GF-D8 (cell line): ENCODE data around the gene AKT3.

Experiments
- DNase-seq: peaks from one replicate; lab custom pipeline; 2025; lab: John Stamatoyannopoulos, UW

Gene AKT3

GRCh38 chr1:243487649-243488227 lies 362.3 kb downstream of the AKT3 start:
- DNase-seq = no peak

GRCh38 chr1:243487036-243487648 lies 362.9 kb downstream of the AKT3 start:
- DNase-seq = no peak

GRCh38 chr1:243483952-243484351 lies 366.1 kb downstream of the AKT3 start:
- no peak for DNase-seq

GRCh38 chr1:243483071-243483771 lies 366.8 kb downstream of the AKT3 start:
- no peak for DNase-seq

- no peak for DNase-seq
These were observed 367.7 kb downstream of the AKT3 start for GRCh38 chr1:243482141-243483022.

- DNase-seq = no peak
These were observed 368.9 kb downstream of the AKT3 start for GRCh38 chr1:243481101-243481500.

GRCh38 chr1:243477731-243478290 lies 372.2 kb downstream of the AKT3 start:
- no peak for DNase-seq

- no peak for DNase-seq
These were observed 374.1 kb downstream of the AKT3 start for GRCh38 chr1:243475966-243476365.

- DNase-seq = no peak
These were observed 375.1 kb downstream of the AKT3 start for GRCh38 chr1:243474906-243475305.

GRCh38 chr1:243474136-243474881 lies 375.7 kb downstream of the AKT3 start:
- no peak for DNase-seq

- no peak for DNase-seq
These were observed 376.6 kb downstream of the AKT3 start for GRCh38 chr1:243473227-243474135.

- DNase-seq = no peak
These were observed 378.0 kb downstream of the AKT3 start for GRCh38 chr1:243471754-243472745.

- no peak for DNase-seq
These were observed 378.9 kb downstream of the AKT3 start for GRCh38 chr1:243471026-243471685.

GRCh38 chr1:243470502-243470901 lies 379.5 kb downstream of the AKT3 start:
- no peak for DNase-seq

- no peak for DNase-seq
These were observed 380.5 kb downstream of the AKT3 start for GRCh38 chr1:243469497-243469896.

GRCh38 chr1:243465738-243466137 lies 384.3 kb downstream of the AKT3 start:
- no peak for DNase-seq

GRCh38 chr1:243465081-243465480 lies 385.0 kb downstream of the AKT3 start:
- no peak for DNase-seq

- DNase-seq = no peak
These were observed 386.9 kb downstream of the AKT3 start for GRCh38 chr1:243462929-243463697.
